ENCODE measurements around the gene COBLL1.

Gene COBLL1

GRCh38 chr2:164681009-164681408 lies 160.6 kb downstream of the COBLL1 start:
- TF ChIP-seq CTCF (conservative IDR thresholded peaks at IDR 0.05; ENCODE audit: low read length), result no peak
- DNase-seq (ENCODE audit: low read depth), result no peak
- no peak overlapping the region for H3K4me3 ChIP-seq (ENCODE audit: low read length)

- DNase-seq (ENCODE audit: low read depth), result no peak
- TF ChIP-seq CTCF (conservative IDR thresholded peaks at IDR 0.05; ENCODE audit: low read length), result no peak
- no peak overlapping the region for H3K4me3 ChIP-seq (ENCODE audit: low read length)
Measured at GRCh38 chr2:164678631-164679149, 162.9 kb downstream of the COBLL1 start.

- no peak for DNase-seq (ENCODE audit: low read depth)
- no peak overlapping the region for H3K4me3 ChIP-seq (ENCODE audit: low read length)
- no peak for TF ChIP-seq CTCF (conservative IDR thresholded peaks at IDR 0.05; ENCODE audit: low read length)
Measured at GRCh38 chr2:164677733-164678132, 163.9 kb downstream of the COBLL1 start.

- no peak for TF ChIP-seq CTCF (conservative IDR thresholded peaks at IDR 0.05; ENCODE audit: low read length)
- no peak overlapping the region for H3K4me3 ChIP-seq (ENCODE audit: low read length)
- DNase-seq (ENCODE audit: low read depth), result no peak
Measured at GRCh38 chr2:164677271-164677670, 164.4 kb downstream of the COBLL1 start.

- H3K4me3 ChIP-seq (ENCODE audit: low read length), result no peak overlapping the region
- no peak for DNase-seq (ENCODE audit: low read depth)
- no peak for TF ChIP-seq CTCF (conservative IDR thresholded peaks at IDR 0.05; ENCODE audit: low read length)
Measured at GRCh38 chr2:164675687-164676086, 165.9 kb downstream of the COBLL1 start.

- peak; percentile 25 for DNase-seq (ENCODE audit: low read depth)
- no peak overlapping the region for H3K4me3 ChIP-seq (ENCODE audit: low read length)
- no peak for TF ChIP-seq CTCF (conservative IDR thresholded peaks at IDR 0.05; ENCODE audit: low read length)
Measured at GRCh38 chr2:164675027-164675426, 166.6 kb downstream of the COBLL1 start.

- no peak for TF ChIP-seq CTCF (conservative IDR thresholded peaks at IDR 0.05; ENCODE audit: low read length)
- H3K4me3 ChIP-seq (ENCODE audit: low read length), result no peak overlapping the region
- DNase-seq (ENCODE audit: low read depth), result peak; percentile 72
Measured at GRCh38 chr2:164671664-164672396, 169.8 kb downstream of the COBLL1 start.

Data from AG10803 (cell line).